Stimulated activated CD8-positive, alpha-beta memory T cell treated with anti-CD3 and anti-CD28 coated beads, Interleukin-15, amount 100 ng/mL, for 4 hours (primary cell): Measurements from ENCODE around the gene SERGEF.

ENCODE experiments used
- DNase-seq, 2 donors: peaks; one replicate each; pipeline ENCODE4 v3.0.0-alpha.2; 2020; ENCODE audit warnings: low read depth in 2 of 2

The SERGEF gene

DNA sequence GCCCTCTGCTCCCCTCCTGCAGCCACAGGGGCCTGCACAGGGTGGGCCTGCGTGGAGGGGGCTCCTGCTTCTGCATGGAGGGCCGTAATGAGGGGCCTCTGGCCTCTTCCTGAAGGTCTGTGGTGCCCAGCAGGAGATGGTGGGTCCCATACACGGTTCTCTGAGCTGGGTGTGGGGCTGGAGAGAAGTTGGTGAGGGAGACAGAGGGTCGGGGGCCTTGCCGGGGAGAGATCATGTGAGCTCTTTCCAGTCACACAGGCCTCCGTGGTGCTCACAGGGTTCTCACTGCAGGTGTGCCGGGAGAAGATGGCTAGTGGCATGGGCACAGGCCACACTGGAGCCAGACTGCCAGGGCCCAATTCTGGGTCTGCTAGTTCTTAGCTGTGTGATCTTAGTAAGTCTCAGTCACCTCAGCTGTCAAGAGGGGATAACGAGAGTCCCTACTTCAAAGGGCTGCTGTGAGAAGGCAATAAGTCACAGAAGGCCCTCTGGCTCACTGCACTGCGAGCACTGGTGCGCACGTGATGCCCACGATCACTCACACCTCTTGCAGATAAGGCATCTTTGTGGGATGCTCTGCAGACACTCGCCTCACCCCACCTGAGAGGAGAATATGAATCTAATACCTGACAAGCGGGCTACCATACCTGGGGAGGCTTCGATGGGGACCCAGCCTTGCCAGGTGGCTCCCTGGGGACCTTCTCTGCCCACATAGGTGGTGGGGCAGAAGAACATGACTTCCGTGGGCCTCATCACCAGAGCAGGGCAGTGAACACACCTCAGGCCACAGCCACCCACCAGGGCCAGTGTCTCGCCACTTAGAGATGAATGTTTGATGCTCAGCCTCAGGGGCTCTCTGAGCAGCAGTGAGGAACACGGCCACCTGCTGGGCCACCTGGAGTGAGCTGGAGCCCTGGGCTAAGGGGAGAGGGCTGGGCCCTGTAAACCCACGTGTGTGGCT lies 263.8 kb downstream of the SERGEF start:
- DNase-seq, result no peak

DNA sequence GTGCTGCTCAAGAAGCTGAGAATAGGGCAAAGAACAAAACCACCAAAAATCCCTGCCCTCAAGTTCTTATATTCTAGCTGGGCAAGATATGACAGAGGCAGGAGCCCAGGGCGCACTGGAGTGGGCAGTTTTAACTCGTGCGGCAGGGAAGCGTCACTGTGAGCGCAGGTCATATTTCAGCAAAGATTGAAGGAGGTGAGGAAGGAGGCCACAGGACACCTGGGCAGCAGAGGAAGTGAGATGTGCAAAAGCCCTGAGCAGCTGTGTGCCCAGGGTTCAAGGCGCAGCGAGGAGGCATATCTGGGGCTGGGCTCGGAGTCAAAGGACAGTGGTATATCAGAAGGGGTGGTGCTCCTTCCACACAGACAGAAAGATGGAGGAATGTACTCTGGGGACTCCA lies 264.8 kb downstream of the SERGEF start:
- DNase-seq, result no peak

DNA sequence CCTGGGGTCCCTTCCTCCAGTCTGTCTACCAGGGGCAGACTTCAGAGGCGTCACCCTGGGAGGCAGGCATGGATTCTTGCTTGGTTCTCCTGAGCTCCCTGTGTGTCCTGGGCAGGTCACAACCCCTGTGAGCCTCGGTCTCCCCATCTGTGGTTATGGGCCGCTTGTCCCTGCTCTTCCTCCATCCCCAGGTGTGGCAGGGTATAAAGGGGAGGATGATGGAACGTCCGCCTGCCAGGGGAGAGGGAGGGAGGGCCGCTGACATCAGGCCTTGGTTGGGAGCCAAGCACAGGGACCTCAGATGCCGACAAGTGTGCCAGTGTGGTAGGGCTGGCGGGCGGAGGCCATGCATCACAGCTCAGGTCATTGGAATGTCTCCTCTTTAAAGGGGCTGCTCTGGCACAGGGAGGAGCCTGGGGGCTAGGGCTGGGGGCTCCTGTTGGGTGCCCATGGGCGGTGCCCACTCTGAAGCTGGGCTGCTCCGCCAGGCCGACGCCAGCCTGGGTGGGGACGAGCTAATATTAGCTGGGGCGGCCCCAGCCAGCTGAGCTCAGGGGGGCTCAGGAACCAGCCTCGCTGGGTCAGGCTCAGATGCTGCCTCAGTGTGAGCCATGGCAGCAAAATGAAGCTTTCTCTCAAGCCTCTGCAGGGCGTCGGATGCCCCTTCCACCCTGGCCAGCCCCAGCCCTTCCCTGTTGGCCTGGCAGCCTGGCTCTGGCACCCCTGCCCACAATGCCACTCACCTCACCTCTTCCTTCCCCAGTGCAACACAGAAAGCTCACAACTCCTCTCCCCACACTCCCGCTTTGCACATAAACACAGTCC lies 265.5 kb downstream of the SERGEF start:
- no peak for DNase-seq

DNA sequence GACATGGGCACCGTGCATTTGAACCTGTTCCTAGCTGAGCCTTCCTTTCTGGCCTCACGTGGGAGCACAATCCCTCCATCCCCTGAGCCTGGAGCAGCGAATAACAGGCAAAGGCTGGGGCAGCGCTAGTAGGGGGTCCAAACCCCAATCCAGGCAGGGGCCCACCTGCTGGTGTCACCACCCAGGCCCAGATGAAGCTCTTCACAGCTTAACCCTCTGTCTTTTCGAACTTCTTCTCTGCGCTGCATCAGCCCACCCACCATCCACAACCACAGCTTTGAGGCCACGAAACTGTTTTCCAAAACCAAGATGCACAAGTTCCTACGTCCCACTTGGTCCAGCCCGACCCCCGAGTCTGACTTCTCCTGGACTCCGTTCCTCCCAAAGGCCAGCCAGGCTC lies 266.8 kb downstream of the SERGEF start:
- no peak for DNase-seq

DNA sequence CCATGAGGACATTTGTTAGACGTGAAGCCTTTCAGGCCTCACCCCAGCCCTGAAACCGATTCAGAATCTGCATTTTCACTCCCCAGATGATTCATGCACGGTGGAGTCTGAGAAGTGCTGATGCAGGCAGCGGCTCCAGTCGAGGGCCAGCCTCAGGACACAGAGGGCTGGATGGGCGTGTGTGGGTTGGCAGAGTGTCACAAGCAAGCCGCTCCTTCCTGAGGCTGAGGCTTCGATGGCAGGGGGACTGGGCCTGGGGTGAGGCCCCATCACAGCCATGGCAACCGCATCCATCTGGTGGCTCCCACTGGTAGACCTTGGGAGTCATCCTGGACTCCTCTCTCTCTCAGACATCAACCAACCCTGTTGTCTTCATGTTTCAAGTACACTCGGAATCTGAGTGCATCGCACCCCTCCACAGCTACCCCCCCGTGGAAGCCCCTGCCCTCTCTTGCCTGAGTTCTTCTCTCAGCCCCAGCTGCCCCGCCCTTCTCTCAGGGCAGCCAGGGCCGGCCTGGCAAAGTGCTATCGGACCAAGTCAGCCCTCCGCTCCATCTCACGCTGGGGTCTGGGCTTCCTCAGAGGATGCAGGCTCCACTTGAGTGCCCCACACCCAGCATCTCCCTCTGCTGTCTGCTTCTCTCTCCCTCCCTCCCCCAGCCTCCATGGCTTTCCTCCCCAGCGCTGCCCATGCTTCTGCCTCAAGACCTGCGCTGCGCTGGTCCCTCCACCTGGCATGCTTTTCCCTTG lies 267.6 kb downstream of the SERGEF start:
- no peak for DNase-seq

DNA sequence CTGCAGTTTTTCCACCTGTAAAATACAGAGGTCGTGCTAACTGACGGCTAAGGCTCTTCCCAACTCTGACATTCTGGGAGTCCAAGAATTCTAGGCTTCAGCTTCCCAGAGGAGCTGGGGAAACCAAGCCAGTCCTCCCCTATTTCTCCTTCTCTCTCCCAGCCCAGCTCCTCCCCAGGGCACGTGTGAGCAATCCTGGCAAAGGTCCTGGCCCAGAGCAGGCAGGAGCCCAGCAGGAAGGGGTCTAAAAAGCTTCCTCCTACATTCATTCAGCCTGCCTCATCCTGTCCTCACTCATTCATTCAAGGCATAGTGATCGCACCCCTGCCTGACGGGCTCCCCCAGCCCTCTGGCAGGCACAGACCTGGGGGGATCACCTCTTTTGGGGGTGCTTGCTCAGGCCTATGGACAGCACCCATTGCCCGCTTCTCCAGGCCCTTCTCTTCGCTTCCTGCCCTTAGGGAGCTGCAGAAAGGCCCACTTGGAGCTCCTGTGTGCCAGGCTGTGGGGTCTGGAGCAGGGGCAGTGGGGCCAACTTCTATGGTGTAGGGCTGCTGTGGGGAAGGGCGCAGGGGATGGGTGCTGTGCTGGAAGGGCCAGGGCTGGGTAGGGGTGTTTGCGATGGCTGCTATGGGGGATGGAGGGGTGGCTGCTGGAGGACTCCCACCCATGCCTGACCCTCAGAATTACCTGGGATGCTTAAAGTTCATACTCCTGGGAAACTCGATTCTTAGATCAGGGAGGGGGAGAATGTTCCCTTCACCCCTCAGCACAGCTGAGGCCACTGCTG lies 268.5 kb downstream of the SERGEF start:
- DNase-seq, result no peak

DNA sequence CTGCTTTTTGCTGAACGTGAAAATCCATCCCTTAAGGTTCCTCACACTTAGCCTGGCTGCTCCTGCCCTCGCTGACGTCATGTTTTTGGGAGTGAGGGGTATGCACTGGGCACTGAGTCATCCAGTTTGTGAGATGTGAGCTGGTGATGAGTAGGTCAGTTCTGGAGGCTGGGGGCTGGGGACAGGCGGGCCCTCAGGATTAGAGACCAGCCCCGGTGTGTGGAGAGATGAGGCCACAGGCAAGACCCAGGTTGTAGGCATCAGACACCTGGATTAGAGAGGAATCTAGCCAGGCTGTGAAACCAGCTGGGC lies 269.1 kb downstream of the SERGEF start:
- DNase-seq, result no peak

DNA sequence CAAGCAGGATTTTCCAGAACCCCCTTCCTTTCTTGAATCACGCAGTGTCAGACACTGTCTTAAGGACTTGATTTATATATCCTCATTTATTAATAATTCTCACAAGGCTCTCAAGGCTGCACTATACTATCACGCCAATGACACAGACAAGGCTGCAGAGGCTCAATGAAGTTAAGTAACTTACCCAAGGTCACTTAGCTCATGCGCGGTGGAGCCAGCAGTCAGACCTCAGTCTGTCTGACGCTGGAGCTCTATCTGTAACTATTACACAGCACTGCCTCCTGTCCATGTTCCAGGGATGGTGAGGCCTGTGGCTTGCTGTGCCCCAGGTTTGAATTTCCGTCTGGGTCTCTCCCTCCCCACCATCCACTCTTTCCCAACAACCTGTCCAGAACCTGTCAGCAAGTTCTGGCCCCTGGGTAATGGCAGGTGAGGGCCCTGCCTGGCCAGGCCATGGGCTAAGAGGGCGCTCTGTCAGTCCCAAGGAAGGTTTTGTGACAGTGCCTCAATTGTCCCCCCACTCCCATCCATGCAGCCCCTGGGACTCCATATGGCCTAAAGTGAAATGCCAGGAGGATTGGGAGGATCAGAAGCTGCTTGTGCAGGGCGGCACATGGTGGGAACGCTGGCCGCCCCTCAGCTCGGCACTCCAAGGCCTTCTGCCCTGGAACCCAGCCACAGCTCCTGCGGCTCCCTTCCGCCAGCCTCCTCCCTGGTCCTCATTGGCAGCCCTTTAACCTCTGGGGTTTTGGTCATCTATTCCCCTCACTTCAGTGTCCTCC lies 269.6 kb downstream of the SERGEF start:
- no peak for DNase-seq

DNA sequence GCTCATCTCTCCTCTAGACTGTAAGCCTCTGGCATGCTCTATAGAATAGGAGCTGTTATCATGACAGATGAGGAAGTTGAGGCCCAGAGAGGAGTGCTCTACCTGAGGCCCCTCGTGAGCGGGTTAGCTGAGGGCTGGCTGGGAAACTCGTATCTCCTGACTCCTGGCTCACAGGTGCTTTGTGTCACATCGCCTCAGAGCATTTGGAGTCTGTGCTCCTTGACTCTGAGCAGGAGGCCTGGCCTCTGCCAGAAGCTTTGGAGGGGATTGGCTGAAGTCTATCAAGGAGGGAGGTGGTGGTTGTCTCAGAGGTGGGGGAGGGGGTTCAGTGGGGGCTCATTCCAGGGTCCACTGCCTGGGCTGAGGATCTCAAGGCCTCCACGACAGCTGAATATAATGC lies 270.8 kb downstream of the SERGEF start:
- DNase-seq, result no peak

DNA sequence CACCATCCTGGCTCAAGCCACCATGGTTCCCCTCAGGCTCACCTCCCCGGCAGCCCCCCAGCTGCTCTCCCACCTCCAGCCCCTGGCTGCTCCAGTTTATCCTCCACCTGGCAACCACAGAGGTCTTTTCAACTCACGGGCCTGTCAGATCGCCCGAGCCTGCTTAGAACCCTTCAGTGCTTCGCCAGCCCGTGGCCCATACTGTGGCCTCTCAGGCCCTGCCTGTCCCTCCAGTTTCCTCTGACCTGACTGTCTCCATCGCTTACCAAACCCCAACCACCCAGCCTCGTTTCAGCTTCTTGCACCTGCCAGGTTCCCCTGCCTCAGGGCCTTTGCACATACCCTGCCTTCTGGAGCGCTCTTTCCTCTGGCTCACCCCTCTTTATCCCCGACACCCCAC lies 271.4 kb downstream of the SERGEF start:
- no peak for DNase-seq

DNA sequence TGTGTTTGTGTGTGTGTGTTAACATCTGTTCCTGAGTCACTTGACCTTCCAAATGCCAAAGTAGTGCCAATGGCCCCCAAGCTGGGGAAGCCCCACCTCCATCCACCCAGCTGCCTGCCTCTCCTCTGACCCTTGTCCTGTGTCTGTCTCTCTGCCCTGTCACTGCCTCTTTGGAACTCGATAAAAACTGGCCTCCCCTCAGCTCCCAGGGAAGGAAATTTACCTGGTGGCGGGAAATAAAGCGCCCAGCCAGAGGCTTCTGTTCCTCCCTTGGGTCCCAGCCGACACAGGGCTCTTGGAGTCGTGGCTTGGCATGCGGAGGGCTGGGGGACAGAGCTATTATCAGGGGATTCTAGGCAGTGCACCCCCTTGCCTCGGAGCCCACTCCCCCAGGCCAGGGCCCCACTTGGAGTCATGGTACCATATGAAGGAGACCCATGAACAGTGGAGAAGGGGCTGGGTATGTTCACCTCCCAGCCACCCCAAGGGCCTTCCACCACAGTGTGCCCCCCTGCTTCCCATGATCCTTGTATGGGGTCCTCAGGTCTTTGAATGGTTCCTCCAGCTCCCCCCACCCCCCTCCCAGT lies 272.1 kb downstream of the SERGEF start:
- DNase-seq, result no peak

DNA sequence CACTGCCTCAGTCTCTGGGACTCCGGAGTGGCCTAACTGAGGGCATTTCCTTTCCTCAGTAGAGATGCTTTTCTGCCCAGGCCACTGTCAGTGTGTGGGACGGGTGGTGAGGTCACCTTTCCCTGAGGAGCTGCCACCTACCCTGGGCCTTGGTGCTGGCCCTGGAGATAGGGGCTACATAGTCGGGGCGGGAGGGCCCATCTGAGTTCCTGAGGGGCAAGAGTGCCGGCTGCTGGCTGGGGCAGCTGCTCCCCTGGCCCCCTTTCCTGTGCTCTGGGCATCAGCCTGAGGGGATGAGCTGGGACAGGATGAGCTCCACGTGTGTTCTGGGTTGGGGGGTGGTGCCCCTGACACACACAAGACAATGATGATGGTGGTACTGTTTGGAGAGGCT lies 272.9 kb downstream of the SERGEF start:
- no peak for DNase-seq

DNA sequence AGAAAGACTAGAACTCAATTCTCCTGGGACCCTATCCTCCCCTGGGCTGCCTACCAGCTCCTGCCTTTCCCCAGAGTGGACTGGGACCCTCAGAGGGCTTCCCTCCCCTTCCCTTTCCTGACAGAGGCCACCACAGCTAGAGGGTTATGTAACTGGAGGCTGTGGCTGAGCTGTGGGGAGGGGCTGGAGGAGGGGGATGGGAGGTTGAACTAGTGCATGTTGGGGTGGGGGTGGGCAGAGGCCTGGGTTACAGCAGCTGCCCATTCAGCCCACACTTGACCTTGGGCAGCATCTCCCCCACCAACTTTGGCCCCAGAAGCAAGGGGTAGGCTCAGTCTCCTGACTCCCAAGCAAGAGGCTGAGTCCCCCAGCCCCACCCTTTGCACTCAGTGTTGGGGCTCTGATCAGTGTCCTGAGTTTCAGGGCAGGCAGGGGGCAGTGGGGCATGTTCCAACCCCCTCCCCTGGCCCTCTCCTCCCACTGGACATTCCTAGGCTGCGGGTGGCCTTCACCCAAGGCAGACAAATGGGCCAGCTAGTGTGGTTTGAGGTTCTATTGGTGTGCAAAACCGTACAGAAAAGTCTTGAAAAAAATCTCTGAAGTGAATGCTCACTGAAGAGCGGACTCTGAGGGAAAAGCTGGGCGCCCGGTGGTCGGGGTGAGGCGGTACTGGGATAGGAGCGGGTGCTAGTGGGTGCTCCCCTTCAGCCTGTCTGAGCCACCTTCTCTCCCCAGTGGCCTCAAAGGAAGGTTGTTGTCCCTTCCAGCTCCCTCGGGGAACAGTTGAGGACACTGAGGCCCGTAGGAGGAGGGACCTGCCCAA lies 274.5 kb downstream of the SERGEF start:
- DNase-seq, result no peak
